ENCODE data around the gene HLCS.

HLCS gene

DNA sequence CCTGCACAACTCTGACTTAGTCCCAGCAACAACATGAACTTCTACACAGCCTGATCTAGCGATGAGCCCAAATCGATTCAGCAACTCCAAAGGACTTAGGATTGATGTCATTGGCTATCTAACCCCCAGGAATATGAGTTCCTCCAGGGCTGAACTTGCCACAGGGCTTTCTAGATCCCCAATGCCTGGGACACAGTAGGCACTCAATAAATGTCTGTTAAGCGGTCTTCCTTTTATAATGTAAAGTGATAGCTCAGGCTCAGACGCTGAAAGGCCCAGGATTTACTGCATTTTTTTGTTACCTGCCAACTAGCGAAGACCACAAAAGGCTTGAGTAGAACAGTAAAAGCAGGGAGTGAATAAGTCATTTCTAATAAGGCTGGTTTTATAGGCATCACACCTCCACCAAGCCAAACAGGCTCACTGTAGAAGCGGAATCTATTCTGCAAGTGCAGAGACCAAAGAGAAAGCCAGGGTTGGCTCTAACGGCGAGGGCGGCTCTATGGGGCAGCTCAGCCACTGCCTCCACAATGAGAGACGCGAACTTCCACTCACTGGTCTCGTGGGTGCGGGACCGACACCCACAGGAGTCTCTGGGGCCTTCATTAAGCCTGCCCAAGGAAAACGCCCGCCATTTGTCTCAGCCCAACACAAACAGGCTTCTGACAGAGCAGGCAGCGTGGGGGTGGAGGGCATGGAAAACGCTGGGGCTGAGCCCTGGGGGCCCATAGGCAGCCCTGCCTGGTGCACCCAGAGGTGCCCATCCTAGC is 52.0 kb downstream of the HLCS start:
- no peak for DNase-seq

DNA sequence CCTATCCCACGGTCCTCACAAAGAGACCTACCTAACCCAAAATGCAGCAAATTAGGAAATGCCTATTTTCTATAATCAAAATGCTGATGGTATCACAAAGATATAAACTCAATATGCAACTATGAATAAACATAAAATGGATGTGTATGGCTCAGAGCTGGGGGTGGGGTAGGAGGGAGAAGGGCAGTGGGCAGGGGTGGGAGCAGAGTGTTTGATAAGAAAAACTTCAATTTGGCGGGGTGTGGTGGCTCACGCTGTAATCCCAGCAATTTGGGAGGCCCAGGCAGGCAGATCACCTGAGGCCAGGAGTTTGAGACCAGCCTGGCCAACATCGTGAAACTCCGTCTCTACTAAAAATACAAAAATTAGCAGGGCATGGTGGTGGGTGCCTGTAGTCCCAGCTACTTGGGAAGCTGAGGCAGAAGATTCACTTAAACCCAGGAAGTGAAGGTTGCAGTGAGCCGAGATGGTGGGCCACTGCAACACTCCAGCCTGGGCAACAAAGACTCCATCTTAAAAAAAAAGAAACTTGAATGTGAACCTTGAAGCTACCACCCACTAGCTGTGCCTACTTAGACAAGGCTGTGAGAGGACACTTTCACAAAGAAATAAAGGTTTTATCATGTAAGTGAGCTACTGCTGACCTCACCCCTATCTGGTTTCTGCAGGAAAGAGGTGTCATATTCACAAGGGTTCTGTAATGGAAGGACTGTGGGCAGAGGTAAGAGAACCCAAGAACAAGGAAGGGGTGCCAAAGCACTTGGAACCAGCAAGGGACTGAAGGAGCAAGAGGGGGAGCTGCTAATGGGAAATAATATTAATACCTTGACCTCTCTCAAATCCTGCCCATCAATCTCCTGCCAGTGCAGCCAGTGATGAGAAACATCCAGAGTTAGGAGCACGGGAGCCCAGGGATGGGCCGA is 53.0 kb downstream of the HLCS start:
- no peak for DNase-seq

DNA sequence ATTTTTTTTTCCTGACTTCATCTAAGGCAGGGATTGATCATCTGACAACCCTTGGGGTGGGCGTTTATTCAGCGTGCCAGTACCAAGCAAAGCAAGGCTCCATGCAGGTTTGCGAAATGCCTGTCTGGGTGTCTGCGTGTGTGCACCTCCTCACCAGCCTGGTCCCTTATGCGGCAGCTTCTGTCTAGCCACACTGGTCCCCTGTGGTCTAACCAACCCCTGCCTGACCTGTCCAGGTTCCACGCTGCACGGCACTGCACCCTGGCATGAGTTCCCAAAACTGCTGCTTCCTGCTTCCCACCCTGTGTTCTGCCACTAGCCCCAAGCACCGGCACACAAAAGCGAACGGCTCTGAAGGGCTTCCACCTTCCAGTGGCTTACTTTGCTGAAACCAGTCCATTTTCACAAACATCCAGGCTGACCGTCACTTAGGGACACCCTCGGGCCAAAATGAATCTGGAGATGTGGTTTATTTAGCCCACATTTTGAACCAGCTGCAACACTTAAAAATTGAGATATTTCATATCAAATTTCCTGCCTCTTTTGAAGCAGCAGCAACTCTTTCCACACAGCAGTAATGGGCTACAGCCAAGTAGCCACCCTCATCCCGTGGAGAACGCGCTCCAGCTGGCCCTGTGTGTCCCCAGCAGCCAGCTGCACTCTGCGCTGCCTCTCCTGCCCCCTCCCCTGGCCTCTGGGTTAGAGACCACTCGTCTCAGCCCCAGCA is 55.7 kb downstream of the HLCS start:
- no peak for DNase-seq

DNA sequence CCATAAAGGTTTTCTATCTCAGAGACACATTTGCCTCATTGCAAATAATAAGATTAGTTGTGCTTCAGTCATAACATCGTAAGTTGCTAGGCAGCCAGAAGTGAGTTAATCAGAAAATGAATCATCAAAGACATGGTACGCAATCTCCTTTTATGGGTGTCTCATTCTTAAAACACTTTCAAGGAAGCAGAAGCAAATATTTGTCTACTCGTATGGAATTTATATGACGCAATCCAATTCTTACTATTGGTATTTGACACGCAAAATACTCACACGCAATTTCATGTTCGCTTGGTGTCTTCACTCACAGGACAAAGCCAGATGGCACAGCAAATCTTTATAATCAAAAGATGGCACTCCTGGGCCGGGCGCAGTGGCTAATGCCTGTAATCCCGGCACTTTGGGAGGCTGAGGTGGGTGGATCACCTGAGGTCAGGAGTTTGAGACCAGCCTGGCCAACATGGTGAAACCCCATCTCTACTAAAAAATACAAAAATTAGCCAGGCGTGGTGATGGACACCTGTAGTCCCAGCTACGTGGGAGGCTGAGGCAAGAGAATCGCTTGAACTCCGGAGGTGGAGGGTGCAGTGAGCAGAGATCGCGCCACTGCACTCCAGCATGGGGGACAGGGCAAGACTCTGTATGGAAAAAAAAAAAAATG is 56.4 kb downstream of the HLCS start:
- no peak for DNase-seq

DNA sequence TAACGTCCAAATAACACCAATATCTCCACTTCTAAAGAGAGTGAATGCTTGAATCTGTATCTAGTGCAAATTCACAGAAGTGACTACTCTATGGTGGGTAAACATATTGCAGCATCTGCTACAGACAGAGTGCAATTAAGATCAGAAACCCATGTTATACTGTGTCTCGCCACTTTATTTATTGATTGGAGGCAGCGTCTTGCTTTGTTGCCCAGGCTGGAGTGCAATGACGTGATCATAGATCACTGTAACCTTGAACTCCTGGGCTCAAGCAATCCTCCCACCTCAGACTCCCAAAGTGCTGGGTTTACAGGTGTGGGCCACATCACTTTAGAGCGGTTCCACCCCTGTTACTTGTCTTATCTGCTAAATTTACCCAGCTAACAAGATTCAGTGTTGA is 57.0 kb downstream of the HLCS start:
- DNase-seq: no peak

DNA sequence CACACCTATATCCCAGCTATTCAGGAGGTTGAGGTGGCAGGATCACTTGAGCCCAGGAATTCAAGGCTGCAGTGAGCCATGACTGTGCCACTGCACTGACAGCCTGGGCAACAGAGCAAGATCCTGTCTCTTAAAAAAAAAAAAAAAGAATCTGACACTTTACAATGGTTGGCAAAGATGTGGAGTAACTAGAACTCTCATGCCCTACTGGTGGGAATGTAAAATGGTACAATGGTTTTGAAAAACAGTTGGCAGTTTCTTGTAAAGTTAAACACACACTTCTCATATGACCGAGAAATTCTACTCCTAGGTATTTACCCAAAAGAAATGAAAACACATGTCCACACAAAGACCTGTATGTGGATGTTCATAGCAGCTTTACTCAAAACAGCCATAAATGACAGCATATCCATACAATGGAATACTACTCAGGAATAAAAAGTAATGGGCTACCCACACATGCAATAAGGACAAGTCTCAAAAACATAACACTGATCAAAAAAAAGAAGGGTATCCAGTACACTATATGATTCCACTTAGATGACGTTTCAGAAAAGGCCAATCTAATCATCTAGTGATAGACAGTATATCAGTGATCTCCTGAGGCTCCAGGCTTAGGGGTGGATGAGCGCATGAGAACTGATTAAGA is 58.1 kb downstream of the HLCS start:
- no peak for DNase-seq

DNA sequence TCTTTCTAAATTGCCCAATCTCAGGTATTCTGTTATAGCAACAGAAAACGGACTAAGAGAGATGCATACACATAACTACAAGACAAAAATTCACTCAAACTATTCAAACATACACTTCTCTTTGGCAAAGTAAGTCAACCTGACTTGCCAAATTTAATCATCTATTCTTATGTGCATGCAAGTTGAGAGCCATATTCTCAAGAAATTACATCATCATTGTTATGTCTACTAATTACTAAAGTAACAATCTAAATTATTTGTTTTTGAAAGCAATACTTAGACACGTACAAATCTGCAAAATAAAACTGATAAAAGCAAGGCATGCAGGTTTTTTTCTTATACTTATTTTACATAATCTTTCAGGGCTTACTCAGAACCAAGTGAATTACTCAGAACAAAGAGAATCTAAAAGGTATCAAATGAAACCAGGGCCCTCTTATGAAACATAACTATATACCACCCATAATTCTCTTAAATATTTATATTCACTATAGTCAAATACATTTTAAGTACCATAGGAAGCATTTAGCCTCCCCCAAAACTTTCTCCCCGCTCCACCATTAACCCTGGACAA is 62.3 kb downstream of the HLCS start:
- no peak for DNase-seq

DNA sequence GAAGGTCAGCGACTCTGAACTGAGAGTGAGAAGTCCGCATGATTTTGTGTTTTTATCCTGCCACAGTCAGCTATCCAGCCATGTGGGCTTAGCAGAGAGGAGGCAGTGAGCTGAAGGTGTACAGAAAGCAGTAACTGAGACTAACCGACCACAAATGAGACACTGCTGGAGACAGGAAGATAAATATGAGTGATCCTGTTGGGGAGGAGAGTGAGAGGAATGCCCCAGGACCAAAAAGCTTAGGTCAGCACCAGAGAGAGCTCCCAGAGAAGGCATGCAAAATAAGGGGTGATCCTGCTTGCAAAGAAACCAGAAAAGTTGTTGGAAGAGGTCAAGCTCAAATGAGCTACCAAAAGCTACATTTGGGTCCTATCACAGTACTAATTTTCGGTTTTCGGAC is 63.7 kb downstream of the HLCS start:
- DNase-seq: no peak

DNA sequence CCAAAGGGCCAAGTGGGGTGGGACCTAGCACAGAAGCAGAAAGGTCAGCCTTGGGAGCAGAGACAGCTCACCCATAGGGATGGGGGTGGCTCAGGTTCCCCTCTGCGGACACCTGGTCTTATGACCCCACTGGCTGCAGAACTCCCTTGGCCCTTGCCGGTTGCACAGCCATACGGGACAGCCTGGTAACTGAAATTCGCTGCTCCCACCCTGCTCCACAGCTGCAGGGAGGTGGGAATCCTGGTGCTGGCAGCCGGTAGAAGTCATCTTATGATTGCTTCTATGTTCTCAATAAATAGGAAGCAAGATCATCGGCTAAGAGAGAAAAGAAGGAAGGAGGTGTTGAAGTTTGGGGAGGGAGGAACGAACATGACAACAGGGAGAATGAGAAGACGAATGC is 64.1 kb downstream of the HLCS start:
- no peak for DNase-seq

DNA sequence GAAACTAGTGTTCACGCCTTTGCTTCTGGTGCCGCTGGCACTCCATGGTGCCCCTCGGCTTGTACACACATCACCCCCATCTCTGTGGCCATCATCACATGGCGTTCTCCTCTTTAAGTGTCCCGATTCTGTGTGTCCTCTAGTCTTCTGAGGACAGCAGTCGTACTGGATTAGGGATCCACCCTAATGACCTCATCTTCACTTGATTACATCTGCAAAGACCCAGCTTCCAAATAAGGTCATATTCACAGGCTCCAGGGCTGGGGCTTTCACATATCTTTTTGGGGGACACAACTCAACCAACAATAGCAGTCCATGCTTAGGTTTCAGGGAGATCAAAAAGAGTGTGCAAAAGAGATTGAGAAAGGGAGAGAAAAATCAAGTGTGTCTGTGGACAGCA is 64.9 kb downstream of the HLCS start:
- DNase-seq: no peak

DNA sequence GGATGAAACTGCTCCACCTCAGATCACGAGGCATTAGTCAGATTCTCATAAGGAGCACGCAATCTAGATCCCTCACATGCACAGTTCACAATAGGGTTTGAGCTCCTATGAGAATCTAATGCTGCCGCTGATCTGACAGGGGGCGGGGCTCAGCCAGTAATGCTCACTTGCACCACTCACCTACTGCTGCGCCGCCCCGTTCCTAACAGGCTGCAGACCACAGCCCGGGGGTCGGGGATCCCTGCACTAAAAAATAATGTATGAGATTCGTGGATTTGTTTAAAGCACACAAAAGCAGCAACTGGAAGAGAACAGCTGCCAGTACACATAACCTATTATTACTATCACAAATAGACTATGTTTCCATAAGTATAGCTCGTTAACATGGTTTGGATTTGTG is 72.9 kb downstream of the HLCS start:
- DNase-seq: no peak

DNA sequence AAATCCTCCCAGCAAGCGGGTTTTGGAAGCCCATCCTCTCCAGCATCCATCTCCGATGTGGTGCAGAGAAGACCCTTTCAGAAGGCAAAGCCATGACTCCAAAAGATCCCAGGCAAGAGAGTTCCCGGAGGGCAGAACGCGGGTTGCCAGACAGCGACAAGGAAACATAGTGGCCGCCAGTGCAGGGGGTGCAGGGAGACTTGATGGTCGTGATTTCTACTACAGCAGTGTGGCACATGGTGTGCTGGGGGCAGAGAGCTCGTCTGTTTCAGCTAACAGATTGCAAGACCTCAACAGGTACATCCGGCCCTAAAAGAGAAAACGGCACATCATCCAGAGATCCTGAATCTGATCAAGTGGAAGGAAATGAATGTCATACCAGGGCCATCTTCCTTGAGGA is 74.3 kb downstream of the HLCS start:
- no peak for DNase-seq

DNA sequence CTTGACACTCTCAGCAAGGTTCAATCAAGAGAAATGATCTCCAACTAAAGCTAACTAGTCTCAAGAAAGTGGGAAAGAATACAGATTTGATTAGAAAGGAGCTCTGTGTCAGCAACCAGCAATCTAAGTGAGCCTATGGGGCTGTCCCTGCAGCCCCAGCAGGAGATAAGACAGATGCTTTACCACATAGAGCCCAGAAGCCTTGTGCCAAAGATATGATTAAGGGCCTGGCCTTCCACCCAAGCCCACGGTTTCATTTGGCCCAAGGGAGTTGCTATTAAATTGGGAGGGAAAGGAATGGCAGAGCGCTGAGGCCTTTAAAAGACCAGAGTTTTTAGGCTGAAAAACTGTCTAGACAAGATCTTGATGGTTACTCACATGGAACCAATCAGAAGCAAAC is 74.8 kb downstream of the HLCS start:
- no peak for DNase-seq

DNA sequence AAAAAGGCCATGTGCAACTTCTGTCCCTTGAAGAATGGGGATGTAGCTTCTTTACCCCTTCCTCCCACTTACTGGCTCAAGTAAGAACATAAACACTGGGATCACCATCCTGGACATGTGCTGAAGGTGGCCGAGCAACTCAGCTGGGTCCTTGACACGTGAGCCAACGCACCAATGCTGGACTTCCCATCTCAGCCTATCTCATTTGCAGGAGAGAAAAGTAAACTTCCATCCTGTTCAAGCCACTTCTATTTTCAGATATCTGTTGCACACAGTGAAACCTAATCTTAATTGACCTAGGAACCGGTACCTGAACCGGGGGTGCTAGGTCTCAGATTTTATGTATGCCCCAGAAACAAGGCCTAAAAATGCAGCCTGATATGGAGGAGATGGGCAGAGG is 75.3 kb downstream of the HLCS start:
- DNase-seq: no peak

DNA sequence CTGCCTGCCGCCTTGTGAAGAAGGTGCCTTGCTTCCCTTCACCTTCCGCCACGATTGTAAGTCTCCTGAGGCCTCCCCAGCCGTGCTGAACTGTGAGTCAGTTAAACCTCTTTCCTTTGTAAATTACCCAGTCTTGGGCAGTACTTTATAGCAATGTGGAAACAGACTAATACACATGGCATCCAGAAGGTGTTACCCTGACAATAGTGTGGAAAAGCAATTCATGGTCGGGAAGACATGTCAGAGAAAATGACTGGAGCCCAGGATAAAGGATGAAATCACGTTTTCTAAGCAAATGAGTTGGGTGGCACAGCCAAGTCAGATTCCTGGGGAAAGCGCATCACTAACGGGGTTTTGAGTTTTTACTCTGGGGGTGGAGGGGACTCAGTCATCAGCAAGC is 76.4 kb downstream of the HLCS start:
- DNase-seq: no peak

DNA sequence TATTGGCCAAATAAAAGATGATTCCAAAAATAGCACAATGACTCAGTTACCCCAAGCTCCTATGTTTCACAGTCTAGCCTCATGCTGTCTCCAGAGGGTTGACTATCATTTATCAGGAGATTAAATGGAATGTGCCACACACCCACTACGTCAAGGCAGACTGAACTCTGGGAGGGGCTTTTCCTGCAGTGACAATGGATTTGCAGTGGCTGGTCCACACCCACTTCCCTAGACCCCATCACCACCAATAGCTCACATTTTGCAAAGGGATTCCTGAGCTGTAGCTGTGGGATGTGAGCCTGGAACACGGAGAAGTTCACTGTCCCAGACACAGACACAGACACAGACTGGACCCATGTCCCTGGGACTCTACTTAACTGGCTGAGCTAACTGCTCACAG is 77.1 kb downstream of the HLCS start:
- DNase-seq: no peak

DNA sequence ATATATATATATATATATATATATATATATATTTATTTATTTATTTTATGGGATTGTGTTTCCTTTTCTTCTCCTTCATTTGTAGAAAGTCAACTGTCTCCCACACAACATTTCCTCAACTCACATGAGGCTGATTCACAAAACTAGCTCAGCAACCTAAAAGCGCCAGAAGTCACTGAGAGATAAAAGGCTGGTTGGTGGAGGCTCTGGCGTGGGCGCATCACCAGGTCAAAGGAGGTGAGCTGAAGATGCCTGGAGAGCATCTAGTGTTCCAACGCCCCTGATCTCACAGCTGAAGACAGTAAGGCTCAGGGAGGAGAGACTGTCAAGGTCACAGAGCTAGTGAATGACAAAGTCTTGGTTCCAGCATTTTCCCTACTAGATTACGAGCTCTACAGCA is 78.0 kb downstream of the HLCS start:
- no peak for DNase-seq

DNA sequence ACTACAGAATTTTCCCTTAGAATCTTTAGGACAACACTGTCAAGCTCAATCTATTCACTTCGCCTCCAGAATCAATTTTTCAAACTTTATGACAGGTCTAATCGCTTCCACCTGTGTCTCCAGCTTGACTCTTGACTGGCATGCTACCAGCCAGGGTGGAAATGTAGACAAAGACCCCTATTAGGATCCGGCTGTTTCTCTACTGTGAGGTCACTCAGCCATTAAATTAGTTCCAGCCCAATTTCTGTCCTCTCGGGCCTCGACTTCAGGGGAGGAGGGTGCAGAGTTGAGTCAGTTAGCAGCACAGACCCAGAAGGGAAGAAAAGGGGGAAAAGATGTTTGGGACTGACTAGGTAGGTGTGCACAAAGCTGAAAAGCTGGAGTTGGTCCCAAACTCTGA is 78.5 kb downstream of the HLCS start:
- peak; percentile 58 for DNase-seq

DNA sequence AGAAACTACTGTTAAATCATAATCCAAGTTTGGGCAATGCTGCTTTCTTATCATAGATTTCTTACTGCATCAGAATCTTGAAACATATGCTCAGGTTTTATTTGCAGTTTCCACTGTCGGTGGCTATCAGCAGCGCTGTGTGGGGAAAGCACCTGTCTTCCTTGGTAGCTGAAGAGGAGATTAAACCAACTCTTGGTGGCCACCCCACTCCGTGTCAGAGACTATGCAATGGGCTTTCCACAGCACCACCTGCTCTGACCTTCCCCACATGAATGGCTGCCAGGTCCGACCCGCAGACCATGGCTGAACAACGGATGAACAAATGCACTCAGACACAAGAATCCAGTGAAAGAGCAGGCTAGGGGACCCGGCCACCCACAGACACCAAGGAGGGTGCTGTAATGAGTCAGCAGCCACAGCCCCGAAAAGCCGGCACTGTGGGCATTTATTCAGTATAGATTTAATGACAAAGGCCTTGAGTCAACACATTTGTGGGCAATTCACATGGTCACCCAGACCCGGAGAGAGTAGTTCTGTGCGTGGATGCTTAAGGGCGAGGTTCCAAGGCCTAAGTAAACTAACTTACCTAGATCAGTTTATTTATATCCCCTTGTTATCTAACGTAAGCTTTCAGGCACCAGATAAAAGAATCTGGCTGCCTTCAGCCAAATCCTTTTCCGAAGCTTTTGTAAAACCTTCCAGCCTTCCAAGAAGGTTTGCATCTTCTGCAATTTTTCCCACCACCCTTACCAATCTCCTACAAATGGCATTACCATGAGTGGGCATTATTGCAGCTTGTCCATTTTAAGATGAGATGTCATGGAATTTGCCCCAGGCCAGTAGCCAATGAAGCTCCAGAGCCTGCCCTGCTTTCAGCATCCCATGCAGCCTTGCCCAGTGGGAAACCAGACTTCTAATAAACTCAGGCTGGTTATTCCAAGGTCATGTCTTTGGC is 82.7 kb downstream of the HLCS start:
- DNase-seq: no peak

DNA sequence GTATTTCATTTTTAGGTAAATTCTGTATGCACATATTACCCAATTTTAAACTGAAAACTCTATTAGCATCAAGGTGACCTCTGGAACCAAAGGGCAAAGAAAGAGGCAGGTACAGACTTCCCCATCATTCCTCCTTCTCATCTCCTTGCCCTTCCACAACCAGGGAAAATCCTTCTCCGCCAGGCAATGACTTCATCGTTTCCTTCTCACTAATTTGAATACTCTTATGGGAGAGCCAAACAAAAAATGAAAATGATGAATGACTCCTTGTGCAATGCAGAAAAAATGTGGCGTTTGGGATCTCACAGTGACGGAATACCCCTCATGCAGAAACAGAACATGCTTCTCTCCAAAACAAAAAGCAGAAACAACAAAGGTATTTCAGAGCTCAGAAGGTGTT is 83.7 kb downstream of the HLCS start:
- DNase-seq: no peak

DNA sequence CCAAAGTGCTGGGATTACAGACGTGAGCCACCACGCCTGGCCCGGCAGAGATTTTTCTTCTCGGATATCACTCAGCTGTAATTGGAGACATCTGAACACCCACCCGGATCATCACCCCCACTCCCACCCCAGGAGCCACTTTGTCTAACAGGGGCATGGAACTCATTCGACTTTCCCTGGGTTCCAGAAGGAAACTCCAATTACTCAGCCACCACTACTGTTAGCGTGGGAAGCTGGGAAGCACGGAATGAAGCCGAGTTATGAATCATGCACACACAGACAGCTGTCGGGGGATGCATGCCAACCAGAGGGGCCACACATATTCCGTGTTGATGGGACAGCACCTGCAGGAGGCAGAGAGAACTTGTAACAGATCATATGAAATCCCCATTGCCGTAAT is 85.2 kb downstream of the HLCS start:
- no peak for DNase-seq

All from NCI-H446 treated with DMSO at 0.1 percent for 48 hours (cell line).